Measurements from ENCODE around the gene HLX.

Gene HLX, protein sequence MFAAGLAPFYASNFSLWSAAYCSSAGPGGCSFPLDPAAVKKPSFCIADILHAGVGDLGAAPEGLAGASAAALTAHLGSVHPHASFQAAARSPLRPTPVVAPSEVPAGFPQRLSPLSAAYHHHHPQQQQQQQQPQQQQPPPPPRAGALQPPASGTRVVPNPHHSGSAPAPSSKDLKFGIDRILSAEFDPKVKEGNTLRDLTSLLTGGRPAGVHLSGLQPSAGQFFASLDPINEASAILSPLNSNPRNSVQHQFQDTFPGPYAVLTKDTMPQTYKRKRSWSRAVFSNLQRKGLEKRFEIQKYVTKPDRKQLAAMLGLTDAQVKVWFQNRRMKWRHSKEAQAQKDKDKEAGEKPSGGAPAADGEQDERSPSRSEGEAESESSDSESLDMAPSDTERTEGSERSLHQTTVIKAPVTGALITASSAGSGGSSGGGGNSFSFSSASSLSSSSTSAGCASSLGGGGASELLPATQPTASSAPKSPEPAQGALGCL

DNA sequence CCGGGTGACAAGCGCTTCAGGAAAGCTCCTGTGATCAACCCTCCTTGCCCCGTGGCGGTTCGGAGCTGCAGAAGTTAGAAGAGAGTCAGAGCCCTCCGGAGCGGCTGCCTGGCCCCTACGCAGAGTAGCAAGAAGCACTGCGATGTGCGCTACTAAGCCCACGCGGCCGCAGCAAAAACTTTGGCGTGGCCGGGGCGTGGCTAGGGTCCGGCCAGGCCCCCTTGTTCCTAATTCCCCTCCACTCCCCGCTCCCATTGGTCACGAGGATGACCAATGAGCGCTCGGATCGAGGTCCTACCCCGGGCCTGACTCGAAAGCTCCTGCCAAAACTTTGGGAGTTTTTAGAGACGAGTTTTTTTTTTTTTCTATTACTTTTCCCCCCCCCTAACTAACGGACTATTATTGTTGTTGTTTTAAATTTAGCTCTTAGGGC, at the start of gene HLX:
Gene HLX (plus strand): TSS at position 368 of the 433 bp plus-strand sequence. CDS start 415 bp downstream, outside the sequence.
- no peak for DNase-seq (ENCODE audit: low read depth)

DNA sequence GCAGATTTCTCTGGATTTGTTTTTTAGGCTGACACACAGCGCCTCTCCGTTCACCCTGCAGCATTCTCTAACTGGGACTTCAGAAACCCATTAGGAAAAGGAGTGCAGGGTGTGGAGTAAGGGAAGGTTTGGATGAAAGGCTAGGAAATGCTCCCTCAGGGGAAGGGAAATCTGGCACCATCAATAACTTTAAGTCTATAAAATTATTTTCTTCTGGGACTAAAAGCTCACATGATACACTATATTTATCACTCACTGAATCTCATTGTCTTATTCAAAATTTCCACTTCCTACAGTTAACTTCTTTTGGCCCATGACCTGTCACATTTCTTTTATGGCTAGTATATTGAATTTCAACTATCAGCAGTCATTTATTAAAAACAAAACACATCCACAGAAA, 45.8 kb upstream of the HLX start:
- DNase-seq (ENCODE audit: low read depth) = no peak

DNA sequence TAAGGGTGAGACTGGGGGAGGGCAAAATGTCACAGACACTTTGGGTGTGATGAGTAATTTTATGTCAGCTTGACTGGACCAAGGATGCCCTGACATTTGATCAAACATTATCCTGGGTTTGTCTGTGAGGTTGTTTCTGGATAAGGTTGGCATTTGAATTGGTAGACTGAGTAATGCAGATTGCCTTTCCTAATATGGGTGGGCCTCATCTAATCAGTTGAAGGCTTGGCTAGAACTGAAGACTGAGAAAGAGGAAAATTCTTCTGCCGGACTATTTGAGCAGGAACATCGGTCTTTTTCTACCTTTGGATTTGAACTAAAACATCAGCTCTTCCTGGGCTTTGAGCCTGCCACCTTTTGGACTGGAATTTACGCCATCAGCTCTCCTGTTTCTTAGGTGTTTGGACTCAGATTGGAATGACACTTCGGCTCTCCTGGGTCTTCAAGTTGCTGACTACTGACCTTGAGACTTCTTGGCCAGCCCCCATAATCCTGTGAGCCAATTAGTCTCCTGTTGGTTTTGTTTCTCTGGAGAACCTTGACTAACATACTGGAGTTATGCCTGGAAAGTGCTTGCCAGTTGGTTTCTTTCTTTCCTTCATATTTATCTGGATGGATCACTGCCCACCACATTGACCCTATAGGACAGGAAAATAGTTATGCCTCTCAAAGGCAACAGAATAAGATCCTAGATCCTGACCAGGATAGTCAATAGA, 44.9 kb upstream of the HLX start:
- DNase-seq (ENCODE audit: low read depth) = no peak

DNA sequence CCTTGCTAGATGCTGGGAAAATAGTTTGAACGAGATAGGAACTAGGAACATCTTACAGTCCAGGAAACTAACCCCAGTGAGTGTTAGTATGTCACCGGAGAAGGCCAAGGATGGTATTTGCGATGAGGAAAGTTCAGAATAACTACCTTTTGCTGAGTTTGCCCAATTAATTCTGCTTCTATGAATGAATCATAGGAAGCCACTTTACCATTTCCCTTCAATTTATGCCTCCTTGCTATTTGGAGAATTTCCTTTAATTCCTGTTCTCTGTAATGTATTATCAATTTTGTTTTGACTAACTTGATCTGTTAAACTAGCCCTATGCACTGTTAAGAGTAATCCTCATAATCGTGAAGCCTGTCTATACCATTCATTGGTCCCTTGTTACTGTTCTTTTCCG, 40.7 kb upstream of the HLX start:
- no peak for DNase-seq (ENCODE audit: low read depth)

DNA sequence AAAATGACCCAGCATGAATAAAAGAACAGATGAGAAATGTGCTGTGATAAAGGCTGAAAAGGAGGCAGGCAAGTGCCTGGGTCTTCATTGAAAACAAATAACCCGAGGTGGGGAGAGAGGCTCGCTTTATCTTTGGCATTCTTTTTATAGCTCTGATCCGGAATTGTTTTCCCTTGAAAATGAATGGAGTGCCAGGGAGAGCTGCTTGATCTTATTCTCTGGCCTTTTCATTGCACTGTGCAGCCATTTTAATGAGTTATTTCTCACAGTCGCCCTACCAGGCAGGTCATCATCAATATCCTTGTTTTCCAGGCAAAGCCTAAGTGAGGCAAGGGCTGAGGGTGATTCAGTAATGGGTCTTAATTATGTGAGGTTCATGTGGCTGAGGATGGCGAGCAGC, 39.8 kb upstream of the HLX start:
- DNase-seq (ENCODE audit: low read depth) = no peak

DNA sequence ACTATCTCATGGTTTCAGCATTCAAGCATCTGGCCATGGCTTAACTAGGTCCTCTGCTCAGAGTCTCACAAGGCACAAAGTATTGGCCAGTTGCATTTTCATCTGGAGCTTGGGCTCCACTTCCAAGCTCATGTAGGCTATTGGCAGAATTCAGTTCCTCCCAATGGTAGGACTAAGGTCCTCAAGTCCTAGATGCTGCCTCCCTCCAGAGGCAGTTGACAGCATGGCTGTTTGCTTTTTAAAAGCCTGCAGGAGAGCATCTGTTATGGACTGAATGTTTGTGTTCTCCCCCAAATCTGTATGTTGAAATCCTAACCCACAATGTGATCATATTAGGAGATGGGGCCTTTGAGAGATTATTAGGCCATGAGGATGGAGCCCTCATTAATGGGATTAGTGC, 38.0 kb upstream of the HLX start:
- DNase-seq (ENCODE audit: low read depth) = no peak

DNA sequence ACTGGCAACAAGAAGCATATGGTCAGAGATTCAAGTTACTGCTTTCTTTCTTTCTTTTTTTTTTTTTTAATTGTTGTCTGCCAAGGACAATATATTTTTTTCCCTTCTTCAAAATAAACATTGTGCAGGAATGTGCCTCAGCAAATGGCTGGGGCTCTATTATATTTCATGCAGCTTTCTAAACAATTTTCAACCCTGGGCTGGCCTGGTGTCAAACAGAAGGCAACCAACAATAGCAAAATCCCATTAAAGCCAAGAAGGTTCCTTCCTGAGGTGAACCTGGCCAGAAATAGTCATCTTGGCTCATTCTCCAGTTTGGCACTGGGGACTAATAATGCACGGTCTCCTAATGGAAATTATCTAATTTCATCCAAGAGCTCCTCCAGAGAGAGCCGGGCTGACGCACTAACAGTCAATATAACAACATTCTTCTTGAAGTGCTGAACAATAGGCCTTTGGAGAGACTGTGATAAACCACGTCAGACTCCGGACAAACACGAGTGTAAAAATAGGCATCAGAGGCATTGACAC, 35.7 kb upstream of the HLX start:
- DNase-seq (ENCODE audit: low read depth) = no peak

DNA sequence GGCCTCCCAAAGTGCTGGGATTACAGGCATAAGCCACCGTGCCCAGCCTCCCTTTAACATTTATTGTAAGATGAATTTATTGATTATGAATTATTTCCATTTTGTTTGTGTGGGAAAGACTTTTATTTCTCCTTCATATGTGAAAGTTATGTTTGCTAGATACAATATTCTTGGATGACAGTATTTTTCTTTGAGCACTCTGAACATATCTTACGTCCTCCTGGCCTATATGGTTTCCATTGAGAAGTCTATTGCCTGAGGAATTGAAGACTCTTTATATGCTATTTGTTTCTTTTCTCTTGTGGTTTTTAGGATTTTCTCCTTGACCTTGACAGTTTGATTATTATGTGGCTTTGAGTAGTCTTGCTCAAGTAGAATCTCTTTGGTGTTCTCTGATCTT, 26.8 kb upstream of the HLX start:
- DNase-seq (ENCODE audit: low read depth) = no peak

DNA sequence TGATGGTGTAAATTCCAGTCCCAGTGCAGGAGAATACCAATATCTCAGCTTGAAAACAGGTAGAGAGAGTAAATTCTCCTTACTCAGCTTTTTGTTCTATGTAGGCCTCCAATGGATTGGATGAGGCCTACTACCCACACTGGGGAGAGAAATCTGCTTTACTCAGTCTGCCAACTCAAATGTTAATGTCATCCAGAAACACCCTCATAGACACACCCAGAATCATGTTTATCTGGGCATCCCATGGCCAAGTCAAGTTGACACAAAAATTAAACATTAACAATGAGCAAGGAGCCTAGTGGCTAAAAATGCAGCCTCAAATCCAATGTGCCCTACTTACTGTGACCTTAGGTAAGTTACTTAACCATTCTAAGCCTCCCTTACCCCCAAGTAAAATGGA, 6.9 kb upstream of the HLX start:
- no peak for DNase-seq (ENCODE audit: low read depth)

DNA sequence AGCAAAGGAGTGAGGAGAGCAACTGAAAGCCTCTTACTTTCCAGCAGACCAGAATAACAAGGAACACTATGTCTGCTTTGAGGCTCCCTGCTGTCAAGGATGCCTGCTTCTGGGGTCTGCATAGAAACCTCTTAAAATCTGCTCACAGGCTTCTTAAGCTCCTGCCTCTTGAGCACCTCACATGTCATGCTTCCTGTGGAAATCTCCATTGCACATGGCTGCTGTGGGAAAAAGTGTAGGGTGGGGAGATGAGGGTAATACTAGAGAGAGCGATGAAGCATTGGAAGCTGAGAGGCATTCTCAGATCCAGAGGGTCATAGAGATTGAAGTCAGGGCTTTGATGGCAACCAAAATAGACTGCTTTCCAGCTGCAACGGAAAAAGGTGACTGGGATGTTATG, 6.2 kb upstream of the HLX start:
- DNase-seq (ENCODE audit: low read depth) = no peak

DNA sequence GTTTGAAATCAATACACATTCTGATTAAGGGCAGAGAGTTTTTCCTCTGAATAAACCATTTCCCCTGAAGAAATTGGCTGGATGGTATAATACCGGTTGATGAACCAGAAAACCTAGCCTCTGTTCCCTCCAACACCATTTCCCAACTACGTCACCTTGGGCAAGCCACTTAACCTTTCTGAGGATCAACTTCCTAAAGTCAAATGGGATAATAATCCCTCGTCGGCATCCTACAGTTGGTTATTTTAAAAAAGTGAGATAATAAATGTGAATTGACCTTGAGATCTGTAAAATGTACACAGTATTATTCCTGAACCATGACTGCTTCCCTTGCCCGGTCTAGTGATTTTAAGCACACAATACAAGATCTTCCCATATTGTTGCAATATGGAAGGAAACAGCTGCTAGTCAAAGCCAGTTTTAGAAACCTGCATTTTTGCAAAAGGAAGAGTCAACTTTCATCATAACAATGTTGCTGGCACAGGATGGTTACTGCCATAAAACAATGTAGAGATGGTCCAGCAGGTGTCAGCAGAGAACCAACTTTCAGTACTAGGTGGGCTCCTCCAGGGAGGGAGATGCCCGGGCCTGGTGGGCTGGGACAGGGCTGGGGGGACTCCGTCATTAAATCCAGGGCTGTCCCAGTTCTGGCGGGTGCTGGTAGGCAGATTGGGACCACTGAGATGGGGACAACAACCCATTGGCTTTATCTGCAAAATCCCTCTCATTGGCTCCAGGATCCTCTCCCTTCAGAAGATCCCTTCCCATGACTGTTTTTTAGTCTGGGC, 5.2 kb upstream of the HLX start:
- DNase-seq (ENCODE audit: low read depth) = no peak

DNA sequence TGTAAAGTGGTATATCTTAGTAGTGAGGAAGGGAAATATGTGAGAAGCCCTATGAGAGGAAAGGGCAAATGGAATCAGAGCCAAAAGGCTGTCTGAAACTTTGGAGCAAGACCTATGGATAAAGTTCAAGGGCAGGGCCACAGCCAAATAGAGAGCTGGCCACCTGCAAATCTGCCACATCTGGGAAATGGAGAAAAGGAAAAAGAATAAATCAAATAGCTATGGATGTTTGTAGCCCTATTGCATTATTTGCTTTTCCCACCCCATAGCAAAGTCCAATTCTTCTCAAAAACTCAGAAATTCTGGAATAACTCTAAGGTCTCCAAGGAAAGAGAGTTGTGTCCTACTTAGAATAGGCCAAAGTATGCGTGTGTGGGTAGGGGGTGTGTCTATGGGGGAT, 4.0 kb upstream of the HLX start:
- DNase-seq (ENCODE audit: low read depth) = no peak

DNA sequence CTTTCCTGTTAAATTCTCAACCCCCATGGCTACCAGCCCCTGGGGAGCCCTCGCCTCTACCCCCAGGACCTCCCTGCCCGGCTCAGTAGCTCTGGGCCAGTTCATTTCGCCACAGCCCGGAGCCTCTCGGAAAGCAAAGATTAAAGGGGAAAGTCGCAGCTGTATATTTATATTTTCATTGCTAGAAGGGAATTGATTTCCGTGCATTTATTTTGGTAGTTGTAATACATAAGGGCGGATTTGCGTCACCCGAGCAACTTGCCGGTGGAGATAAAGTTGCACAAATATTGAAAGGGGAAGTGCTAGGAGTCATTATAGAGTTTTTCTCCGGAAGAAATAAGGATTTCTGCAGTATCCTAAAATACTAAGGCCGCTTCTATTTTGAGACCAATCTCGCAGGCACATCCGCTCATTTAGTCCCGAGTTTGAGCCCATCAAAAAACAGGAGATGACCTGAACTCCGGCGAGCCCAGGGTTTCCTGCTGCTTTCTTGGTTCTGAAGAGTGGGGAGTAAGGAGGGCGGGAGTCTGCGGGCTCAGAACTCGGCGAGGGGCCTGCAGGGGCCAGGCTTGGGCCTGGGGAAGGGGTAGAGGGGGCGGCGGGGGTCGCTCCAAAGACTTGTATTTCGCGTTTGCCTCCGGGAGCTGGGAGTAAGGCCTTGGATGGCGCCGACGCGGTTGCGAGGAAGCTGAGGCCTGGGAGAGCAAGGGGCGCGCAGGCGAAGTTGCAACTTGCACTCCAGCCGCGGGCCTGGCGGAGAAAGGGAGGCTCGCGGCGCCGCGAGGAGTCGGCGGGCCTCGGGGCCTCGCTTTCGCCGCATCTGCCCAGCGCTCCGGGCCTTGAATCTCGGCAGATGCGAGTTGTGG, 2.5 kb upstream of the HLX start:
- DNase-seq (ENCODE audit: low read depth) = no peak

DNA sequence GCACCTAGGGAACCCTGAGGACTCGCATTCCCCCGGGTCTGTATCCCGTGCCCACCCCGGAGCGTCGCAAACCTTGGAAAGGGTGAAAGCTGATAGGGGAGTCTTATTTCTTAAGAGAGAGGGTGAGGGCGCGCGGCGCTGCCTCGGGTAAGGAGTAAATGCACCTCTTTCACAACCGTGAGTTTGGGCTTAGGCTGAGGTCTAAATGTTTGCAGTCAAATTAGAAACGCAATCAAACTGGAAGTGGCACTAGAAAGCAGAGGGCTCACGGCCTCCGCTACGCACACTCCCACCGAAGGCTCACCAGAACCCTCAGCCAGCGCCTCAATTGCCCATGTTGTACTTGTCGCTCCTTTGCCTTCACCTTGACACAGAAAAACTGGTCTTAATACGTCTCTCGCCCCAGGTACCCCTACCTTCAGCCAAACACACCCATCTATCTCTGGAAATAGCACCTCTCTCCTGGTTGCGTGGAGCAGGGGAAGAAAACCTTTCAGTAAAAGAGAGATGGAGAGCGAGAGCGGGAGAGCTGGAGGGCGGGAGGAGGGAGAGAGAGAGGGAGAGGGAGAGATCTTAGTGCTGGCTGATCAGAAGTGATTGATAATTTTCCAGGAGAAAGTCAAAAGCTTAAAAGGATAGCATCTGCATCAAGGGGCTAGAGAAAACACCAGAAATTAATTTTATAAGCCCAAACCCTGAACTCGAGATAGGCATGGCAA, 1.7 kb upstream of the HLX start:
- no peak for DNase-seq (ENCODE audit: low read depth)

DNA sequence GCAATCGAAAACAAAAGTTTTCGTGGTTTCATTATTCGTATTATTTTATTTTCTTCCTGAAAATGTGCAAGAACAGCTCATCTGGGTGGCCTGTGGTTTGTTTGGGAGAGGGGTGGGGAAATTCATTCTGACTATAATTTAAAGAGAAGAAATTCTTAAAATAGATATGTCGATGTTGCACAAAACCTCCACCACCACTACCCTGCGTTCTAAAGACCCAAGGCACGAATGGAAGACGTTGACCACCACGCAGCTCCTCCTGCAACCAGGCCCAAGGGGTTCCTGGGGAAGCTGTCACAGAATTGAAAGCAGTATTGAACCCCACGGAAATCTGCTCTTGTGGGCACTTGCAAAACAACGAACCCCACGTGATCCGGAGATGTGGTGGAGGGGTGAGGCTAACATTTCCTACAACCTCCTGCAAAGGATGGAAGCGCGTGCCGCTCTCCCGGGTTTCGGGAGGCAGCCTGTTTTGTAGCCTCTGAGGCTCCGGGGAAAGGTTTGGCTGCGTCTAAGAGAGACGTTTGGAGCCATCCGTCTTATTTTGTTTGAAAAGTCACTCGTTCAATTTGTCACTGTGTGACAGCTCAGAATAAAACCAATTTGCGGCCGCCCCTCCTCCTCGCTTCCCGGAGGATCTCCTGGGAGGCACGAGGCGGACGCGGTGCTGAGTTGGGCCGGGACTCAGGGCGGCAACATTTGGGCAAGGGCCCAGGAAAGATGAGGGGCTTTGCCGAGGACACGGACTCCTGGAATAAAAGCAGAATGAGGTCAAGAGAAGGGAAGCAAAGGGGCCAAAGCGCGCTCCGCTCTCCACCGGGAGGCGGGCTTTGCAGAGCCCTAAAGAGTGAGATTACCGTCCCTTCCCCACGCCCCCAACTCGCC, 810 bp upstream of the HLX start:
- no peak for DNase-seq (ENCODE audit: low read depth)

DNA sequence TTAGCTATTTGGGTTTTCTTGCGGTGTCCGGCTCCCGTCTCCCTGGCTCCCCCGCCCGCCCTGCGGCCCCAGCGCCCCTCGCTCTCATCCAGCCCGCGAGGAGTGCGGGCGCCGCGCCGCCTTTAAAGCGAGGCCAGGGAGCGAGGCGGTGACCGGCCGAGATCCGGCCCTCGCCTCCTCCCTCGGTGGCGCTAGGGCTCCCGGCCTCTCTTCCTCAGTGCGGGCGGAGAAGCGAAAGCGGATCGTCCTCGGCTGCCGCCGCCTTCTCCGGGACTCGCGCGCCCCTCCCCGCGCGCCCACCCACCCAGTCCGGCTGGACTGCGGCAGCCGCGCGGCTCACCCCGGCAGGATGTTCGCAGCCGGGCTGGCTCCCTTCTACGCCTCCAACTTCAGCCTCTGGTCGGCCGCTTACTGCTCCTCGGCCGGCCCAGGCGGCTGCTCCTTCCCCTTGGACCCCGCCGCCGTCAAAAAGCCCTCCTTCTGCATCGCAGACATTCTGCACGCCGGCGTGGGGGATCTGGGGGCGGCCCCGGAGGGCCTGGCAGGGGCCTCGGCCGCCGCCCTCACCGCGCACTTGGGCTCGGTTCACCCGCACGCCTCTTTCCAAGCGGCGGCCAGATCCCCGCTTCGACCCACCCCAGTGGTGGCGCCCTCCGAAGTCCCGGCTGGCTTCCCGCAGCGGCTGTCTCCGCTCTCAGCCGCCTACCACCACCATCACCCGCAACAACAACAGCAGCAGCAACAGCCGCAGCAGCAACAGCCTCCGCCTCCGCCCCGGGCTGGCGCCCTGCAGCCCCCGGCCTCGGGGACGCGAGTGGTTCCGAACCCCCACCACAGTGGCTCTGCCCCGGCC, 492 bp downstream of the HLX start:
- no peak for DNase-seq (ENCODE audit: low read depth)

DNA sequence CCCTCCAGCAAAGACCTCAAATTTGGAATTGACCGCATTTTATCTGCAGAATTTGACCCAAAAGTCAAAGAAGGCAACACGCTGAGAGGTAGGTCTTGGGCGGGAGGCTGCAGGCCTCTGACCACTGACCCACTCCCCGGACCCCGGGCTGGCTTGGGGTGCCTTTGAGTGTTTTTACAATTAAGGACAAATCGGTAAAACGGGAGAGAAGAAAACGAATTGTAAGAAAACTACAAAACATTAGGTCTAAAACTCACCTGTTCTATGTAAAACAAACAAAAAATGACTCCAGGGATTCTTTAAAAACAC, 1.1 kb downstream of the HLX start:
- no peak for DNase-seq (ENCODE audit: low read depth)

DNA sequence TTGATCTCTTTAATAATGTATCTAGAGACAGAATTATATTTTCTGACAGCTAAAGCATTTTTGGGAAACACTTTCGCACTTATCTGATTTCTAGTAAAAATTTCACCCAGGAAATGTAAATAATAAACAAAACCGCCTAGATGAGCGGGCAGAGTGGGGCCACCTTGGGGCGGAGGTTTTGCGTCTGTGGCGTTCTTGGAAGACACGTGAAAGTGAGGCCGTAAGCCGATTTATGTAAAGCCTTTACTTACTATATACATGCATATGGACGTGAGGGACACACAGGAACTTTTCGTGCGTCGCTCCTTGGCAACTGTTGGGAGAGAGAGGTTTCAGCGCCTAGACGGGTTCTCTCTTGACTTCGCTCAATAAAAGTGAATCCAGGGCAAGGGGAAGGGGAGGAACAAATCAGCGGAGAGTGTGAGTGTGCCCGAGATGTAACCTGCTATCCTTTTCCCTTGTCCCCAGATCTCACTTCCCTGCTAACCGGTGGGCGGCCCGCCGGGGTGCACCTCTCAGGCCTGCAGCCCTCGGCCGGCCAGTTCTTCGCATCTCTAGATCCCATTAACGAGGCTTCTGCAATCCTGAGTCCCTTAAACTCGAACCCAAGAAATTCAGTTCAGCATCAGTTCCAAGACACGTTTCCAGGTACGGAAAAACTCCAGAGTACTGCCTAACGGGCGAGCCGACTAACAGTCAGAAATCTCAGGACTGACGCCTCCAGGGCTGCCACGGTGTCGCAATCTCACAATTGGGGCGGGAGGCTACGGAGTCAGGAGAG, 1.7 kb downstream of the HLX start:
- DNase-seq (ENCODE audit: low read depth) = no peak

Data from activated gamma-delta T cell treated with anti-CD3 and anti-CD28 coated beads, Interleukin-2, amount 50 U/mL, for 16 hours (primary cell).